Limb (tissue), 2 donors: ENCODE measurements around the gene TENM4.

Source experiments
- DNase-seq, 2 donors: peaks; one replicate each; pipeline ENCODE4 v3.0.0-alpha.2; 2016; ENCODE audit errors: extremely low spot score in 2 of 2

The TENM4 gene

GRCh38 chr11:79186669-79187068 lies 254.2 kb downstream of the TENM4 start:
- no peak for DNase-seq

- no peak for DNase-seq
Measured at GRCh38 chr11:79185351-79185750, 255.5 kb downstream of the TENM4 start.

GRCh38 chr11:79184285-79184684 lies 256.5 kb downstream of the TENM4 start:
- no peak for DNase-seq

- no peak for DNase-seq
Measured at GRCh38 chr11:79182794-79183193, 258.0 kb downstream of the TENM4 start.

GRCh38 chr11:79179087-79179486 lies 261.7 kb downstream of the TENM4 start:
- no peak for DNase-seq

GRCh38 chr11:79174045-79175008 lies 266.5 kb downstream of the TENM4 start:
- no peak for DNase-seq

- DNase-seq: no peak
Measured at GRCh38 chr11:79173615-79174014, 267.2 kb downstream of the TENM4 start.

GRCh38 chr11:79170321-79170720 lies 270.5 kb downstream of the TENM4 start:
- DNase-seq: no peak

GRCh38 chr11:79168530-79169110 lies 272.2 kb downstream of the TENM4 start:
- no peak for DNase-seq

- DNase-seq: no peak
Measured at GRCh38 chr11:79167510-79168188, 273.2 kb downstream of the TENM4 start.

- no peak for DNase-seq
Measured at GRCh38 chr11:79165908-79166307, 274.9 kb downstream of the TENM4 start.

GRCh38 chr11:79160791-79161403 lies 279.9 kb downstream of the TENM4 start:
- DNase-seq: no peak

GRCh38 chr11:79159657-79160450 lies 281.0 kb downstream of the TENM4 start:
- no peak for DNase-seq

- DNase-seq: no peak
Measured at GRCh38 chr11:79157738-79158137, 283.1 kb downstream of the TENM4 start.

GRCh38 chr11:79156031-79156430 lies 284.8 kb downstream of the TENM4 start:
- no peak for DNase-seq

- no peak for DNase-seq
Measured at GRCh38 chr11:79155237-79155636, 285.6 kb downstream of the TENM4 start.

GRCh38 chr11:79152511-79152910 lies 288.3 kb downstream of the TENM4 start:
- DNase-seq: no peak

- DNase-seq: no peak
Measured at GRCh38 chr11:79151396-79151795, 289.4 kb downstream of the TENM4 start.

GRCh38 chr11:79150966-79151365 lies 289.9 kb downstream of the TENM4 start:
- DNase-seq: no peak

- DNase-seq: no peak
Measured at GRCh38 chr11:79150320-79150719, 290.5 kb downstream of the TENM4 start.

- no peak for DNase-seq
Measured at GRCh38 chr11:79147731-79148130, 293.1 kb downstream of the TENM4 start.
